HFF-Myc (cell line): Measurements from ENCODE around the gene FAM174C.
A peak's percentile ranks its signal among the peaks of the same experiment; 100 is the strongest.
"Not testable (repeated sequence)": the region's sequence is repeated elsewhere in the genome, so short reads cannot be mapped to it uniquely, and the experiment has no call there.

Source experiments
- DNase-seq: peaks from one replicate; pipeline ENCODE4 v3.0.0-alpha.2; 2011; ENCODE audit warnings: low read depth; ENCODE audit errors: extremely low read depth
- H3K4me3 ChIP-seq: replicated peaks from 2 replicates; pipeline ENCODE4 v1.5.1; 2011; ENCODE audit warnings: low read depth, mild to moderate bottlenecking, control low read depth, low read length
- TF ChIP-seq, protein P1 (sequence below): IDR thresholded peaks from 2 replicates; pipeline ENCODE4 v1.5.1; 2012; ENCODE audit warnings: mild to moderate bottlenecking, low read depth, low read length, control low read depth; ENCODE audit errors: missing control alignments

FAM174C gene

GRCh38 chr19:1315470-1316166 is 40.3 kb downstream of the FAM174C start:
- DNase-seq, result no peak
- H3K4me3 ChIP-seq, result no peak overlapping the region
- TF ChIP-seq, protein P1, sequence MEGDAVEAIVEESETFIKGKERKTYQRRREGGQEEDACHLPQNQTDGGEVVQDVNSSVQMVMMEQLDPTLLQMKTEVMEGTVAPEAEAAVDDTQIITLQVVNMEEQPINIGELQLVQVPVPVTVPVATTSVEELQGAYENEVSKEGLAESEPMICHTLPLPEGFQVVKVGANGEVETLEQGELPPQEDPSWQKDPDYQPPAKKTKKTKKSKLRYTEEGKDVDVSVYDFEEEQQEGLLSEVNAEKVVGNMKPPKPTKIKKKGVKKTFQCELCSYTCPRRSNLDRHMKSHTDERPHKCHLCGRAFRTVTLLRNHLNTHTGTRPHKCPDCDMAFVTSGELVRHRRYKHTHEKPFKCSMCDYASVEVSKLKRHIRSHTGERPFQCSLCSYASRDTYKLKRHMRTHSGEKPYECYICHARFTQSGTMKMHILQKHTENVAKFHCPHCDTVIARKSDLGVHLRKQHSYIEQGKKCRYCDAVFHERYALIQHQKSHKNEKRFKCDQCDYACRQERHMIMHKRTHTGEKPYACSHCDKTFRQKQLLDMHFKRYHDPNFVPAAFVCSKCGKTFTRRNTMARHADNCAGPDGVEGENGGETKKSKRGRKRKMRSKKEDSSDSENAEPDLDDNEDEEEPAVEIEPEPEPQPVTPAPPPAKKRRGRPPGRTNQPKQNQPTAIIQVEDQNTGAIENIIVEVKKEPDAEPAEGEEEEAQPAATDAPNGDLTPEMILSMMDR, result peak; percentile 54

- TF ChIP-seq, protein P1, result no peak
- no peak overlapping the region for H3K4me3 ChIP-seq
- DNase-seq, result no peak
These were observed 41.1 kb downstream of the FAM174C start for GRCh38 chr19:1316466-1316865.

DNA sequence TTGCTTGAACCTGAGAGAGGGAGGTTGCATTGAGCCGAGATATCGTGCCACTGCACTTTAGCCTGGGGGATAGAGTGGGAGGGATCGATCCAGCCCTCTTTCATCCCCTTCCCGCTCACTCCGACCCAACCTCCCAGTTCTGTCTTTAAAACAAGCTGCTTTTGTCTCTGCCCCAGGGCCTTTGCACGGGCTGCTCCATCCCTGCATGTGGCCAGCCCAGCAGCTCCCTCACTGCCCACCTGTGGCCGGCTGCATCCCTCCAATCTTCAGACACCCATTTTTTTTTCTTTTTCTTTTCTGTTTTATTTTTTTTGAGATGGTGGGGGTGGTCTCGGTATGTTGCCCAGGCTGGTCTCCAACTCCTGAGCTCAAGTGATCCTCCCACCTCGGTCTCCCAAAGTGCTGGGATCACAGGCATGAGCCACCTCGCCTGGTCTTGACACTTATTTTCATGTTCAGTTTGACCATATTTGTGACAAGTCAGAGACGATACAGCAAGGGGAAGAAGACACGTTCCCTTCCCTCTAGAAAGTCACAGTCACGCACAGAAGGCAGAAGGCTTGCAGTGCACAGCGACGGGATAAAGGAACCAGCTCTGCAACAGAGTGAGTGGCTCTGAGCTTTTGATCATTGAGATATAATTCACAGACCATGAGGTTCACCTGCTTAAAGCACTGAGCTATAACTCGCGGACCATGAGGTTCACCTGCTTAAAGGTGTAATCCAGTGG is 42.1 kb downstream of the FAM174C start:
- H3K4me3 ChIP-seq, result no peak overlapping the region
- no peak for DNase-seq
- TF ChIP-seq, protein P1, result no peak

- no peak overlapping the region for H3K4me3 ChIP-seq
- no peak for DNase-seq
- TF ChIP-seq, protein P1, result no peak
These were observed 43.5 kb downstream of the FAM174C start for GRCh38 chr19:1318678-1319471.

- not testable (repeated sequence) for DNase-seq, H3K4me3 ChIP-seq
These were observed 44.9 kb downstream of the FAM174C start for GRCh38 chr19:1320282-1320650.

GRCh38 chr19:1321539-1321938 is 46.2 kb downstream of the FAM174C start:
- TF ChIP-seq, protein P1, result no peak
- no peak overlapping the region for H3K4me3 ChIP-seq
- DNase-seq, result no peak

- DNase-seq, result no peak
- no peak overlapping the region for H3K4me3 ChIP-seq
- TF ChIP-seq, protein P1, result no peak
These were observed 47.1 kb downstream of the FAM174C start for GRCh38 chr19:1322198-1322981.
